ENCODE results near the gene LAMA3.

- TF ChIP-seq CTCF (IDR thresholded peaks at IDR 0.05; ENCODE audit: borderline replicate concordance, extremely low read depth, low read length, poor library complexity, severe bottlenecking) (no peak), EZH2 (IDR thresholded peaks at IDR 0.05; ENCODE audit: borderline replicate concordance, low read depth, low read length, severe bottlenecking) (no peak)
Observed at GRCh38 chr18:23956483-23956882, 267.2 kb downstream of the LAMA3 start.

Measured in DND-41 (cell line).